ENCODE data around the gene ZGPAT.

Gene ZGPAT

DNA sequence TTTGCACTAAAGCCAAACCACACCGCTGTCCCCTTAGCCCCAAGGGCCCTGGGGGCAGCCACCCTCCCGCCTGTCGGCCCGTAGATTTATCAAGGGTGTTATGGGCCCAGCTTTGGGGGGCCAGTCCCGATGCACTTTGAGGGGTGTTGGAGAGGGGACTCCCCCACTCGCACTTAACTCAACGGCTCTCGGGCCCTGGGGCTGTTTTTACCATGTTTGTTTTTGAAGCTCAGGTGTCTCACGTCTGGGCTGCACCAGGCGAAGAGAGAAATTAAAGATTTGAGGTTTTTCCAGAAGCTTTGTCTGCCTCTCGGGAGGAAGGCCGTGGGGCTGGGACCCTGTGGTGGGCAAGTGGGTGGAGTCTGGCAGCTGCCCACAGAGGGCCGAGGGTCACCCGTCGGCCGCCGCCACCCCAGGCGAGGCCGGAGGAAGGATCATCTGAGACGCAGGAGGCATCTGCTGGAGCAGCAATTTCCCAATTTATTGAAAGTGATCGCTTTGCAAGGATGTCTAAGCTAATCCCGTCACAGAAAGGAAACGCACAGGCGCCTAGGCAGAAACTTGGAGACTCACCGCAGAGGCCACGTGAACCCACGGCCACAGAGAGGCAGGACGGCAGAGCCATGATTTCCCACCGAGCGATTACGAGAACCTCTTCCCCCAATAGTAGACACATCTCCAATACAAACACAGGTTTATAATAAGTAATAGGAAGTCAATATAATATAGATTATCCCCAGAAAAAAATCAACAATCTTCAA lies 35.6 kb downstream of the ZGPAT start:
- no peaks in the 10 kb centered on the region for H3K36me3 ChIP-seq (ENCODE audit: insufficient read depth, low read length)
- no peaks in the 10 kb centered on the region for H3K9me3 ChIP-seq (ENCODE audit: control insufficient read depth, insufficient read depth, low read length)
- peaks cover 2% of the 10 kb centered on the region; the same call in 1 of the 2 replicates for H3K4me1 ChIP-seq (ENCODE audit: insufficient read depth, low read length)
- no peak overlapping the region for H3K9ac ChIP-seq (ENCODE audit: low read depth, low read length)

DNA sequence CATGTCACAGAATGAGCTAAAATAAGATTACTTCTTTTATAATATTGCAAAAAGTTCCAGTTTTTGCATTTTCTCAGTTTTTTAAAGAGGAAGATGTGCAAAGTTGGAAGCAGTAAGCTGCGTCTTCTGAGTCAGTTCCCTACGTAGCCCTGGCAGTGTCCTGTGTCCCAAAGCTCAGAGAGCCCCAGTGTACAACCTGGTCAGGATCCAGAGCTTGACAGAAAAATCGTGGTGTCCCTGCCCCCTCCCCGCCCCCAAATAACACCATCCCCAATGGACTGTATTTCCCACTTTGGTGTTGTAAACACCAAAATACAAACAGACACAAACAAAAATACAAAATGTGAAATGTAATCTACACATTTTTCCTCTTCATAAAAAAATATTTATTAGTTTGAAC lies 36.3 kb downstream of the ZGPAT start:
- Histone ChIP-seq H3K9me3 (ENCODE audit: control insufficient read depth, insufficient read depth, low read length) (no peaks in the 10 kb centered on the region), H3K4me1 (ENCODE audit: insufficient read depth, low read length) (no peaks in the 10 kb centered on the region; the same call in 1 of the 2 replicates), H3K36me3 (ENCODE audit: insufficient read depth, low read length) (no peaks in the 10 kb centered on the region), H3K9ac (ENCODE audit: low read depth, low read length) (no peak overlapping the region)

DNA sequence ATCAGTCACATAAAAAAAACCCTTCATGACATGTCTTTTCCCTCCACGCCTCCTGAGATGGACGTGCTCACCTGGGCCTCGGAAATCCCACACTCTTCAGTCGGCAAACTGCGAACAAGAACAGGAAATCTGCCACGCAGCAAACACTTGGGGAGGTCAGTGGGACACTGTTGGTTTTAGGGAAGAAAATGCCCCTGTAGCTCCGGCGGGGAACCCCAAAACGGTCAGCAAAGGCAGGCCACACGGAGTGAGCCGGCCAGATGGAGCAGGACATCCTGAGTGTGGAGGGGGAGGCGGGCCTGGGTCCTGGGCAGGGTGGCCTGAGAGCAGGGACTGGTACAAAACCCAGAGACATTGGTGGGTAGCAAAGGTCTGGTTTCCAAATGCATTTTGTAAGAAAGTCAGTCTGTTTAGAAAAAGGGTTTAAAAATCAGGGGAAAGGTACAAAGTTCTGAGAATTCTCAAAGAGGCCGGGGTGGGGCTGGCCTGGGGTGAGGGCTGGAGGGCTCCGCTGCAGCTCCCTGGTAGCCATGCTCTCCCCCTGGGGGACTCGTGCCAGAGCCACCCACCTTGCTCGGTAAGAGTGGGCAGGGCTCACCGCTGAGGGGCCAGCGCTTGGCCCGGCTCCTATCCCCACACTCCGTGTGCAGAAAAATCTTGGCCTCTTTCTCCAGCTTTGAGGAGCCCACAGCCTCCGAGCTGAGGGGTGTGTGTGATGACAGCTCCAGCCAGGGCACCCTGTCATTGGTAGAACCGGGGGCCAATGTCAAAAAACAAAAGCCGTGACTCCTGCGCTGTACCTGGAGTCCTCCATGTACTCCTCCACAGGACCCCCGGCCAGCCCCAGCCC lies 37.0 kb downstream of the ZGPAT start:
- no peaks in the 10 kb centered on the region; the same call in 1 of the 2 replicates for H3K4me1 ChIP-seq (ENCODE audit: insufficient read depth, low read length)
- H3K9ac ChIP-seq (ENCODE audit: low read depth, low read length): no peak overlapping the region
- H3K36me3 ChIP-seq (ENCODE audit: insufficient read depth, low read length): no peaks in the 10 kb centered on the region; the same call in 1 of the 2 replicates
- no peaks in the 10 kb centered on the region for H3K9me3 ChIP-seq (ENCODE audit: control insufficient read depth, insufficient read depth, low read length)

DNA sequence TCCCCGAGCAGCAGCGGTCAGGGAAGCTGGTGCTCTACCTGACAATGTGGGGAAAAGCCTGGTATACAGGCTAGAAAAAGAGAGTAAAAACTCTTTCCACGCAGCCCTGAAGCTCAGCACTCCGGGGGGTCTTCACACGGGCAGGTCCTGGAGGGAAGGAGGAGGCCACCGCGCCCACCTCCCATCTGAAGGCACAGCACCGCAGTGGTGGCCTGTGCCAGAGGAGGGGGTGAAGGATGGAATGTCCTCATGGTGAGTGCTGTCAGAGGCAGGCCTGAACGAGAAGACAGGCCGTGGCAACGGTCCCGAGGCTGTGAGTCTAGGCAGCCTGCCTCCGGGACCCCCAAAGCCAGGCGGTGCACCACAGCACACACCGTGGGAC lies 37.6 kb downstream of the ZGPAT start:
- Histone ChIP-seq H3K4me1 (ENCODE audit: insufficient read depth, low read length) (no peaks in the 10 kb centered on the region; the same call in 1 of the 2 replicates), H3K36me3 (ENCODE audit: insufficient read depth, low read length) (no peaks in the 10 kb centered on the region; the same call in 1 of the 2 replicates), H3K9me3 (ENCODE audit: control insufficient read depth, insufficient read depth, low read length) (no peaks in the 10 kb centered on the region), H3K9ac (ENCODE audit: low read depth, low read length) (no peak overlapping the region)

DNA sequence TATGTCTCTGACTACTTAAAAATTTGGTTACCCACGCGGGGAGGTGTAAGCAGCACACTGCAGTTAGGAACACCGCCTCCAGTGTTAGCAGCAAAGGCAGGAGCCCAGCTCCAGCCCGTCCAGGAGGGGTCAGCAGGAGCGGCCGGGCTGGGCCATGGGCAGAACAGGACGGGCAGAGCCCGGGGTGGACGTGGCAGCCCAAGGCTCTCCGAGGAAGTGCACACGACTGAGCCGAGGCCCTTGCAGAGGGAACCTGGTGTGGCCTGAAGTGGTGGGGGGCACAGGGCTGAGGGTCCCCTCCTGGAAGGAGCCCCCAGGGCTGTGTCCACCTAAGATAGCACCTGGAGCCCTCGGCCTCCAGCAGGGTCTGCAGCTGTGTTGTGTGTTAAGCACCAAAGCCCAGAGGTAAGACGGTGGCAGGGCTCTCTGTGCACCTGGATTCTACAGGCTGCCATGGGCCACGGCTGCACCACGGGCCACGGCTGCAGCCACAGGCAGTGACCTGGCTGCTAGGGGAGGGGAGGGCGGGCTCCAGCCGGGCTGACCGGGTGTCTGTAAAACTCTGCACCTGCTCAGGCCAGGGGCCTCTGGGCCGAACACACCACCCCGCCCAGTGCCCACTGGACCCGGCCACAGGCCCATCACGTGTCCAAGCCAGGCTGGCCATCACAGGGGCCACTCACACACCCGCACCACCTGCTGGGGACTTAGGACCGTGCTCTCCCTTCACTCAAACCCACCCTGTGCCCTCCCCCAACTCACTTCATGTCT lies 38.3 kb downstream of the ZGPAT start:
- H3K9me3 ChIP-seq (ENCODE audit: control insufficient read depth, insufficient read depth, low read length): no peaks in the 10 kb centered on the region
- H3K36me3 ChIP-seq (ENCODE audit: insufficient read depth, low read length): no peaks in the 10 kb centered on the region; the same call in 1 of the 2 replicates
- peaks cover 1% of the 10 kb centered on the region; the same call in 1 of the 2 replicates for H3K4me1 ChIP-seq (ENCODE audit: insufficient read depth, low read length)
- no peak overlapping the region for H3K9ac ChIP-seq (ENCODE audit: low read depth, low read length)

DNA sequence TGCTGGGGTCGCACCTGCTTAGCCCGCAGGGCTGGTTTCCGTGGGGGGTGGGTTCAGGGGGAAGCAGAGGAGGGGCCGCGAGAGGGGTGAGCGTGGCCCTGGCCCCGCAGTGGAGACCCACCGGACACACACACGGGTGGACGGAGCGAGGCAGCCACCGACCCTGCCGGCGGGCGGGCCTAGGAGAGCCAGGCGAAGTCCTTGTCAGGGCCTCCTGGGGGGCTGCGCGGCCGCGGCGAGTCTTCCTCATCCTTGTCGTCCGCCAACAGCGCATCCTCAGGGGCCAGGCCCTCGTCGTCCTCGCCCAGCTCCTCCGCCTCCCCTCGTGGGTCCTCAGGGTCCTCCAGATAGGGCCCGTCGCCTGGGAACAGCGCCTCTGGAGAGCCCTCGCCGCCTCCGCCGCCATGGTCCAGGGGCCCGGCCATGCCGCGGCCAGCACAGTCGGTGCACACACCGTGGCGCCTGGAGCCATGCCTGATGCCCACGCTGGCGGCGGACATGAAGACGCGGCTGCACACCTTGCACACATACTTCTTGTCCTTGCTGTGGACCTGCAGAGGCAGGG lies 39.0 kb downstream of the ZGPAT start:
- Histone ChIP-seq H3K4me1 (ENCODE audit: insufficient read depth, low read length) (peaks cover 3% of the 10 kb centered on the region; the same call in 1 of the 2 replicates), H3K9me3 (ENCODE audit: control insufficient read depth, insufficient read depth, low read length) (no peaks in the 10 kb centered on the region), H3K9ac (ENCODE audit: low read depth, low read length) (no peak overlapping the region), H3K36me3 (ENCODE audit: insufficient read depth, low read length) (no peaks in the 10 kb centered on the region; the same call in 1 of the 2 replicates)

DNA sequence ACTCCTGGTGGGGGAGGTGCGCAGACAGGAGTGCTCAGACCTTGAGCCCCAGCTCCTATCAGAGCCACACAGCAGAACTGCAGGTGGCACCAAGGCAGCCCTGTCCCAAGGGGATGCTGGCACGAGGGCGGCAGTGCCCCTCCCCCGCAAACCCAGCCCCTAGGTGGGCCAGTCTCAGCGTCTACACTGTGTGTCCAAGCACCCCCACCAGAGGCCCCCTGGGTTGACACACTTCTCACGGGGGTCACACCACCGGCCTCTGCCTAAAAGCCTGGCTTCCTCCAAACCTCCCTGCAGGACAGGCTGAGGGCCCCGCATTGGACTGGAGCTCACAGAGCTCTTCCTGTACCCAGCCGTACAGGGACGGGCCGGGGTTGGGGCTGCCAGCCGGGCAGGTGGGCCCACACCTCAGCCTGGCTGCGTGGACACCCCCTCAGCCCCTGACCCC lies 39.8 kb downstream of the ZGPAT start:
- Histone ChIP-seq H3K4me1 (ENCODE audit: insufficient read depth, low read length) (peaks cover 3% of the 10 kb centered on the region; the same call in 1 of the 2 replicates), H3K36me3 (ENCODE audit: insufficient read depth, low read length) (no peaks in the 10 kb centered on the region; the same call in 1 of the 2 replicates), H3K9me3 (ENCODE audit: control insufficient read depth, insufficient read depth, low read length) (no peaks in the 10 kb centered on the region), H3K9ac (ENCODE audit: low read depth, low read length) (no peak overlapping the region)

DNA sequence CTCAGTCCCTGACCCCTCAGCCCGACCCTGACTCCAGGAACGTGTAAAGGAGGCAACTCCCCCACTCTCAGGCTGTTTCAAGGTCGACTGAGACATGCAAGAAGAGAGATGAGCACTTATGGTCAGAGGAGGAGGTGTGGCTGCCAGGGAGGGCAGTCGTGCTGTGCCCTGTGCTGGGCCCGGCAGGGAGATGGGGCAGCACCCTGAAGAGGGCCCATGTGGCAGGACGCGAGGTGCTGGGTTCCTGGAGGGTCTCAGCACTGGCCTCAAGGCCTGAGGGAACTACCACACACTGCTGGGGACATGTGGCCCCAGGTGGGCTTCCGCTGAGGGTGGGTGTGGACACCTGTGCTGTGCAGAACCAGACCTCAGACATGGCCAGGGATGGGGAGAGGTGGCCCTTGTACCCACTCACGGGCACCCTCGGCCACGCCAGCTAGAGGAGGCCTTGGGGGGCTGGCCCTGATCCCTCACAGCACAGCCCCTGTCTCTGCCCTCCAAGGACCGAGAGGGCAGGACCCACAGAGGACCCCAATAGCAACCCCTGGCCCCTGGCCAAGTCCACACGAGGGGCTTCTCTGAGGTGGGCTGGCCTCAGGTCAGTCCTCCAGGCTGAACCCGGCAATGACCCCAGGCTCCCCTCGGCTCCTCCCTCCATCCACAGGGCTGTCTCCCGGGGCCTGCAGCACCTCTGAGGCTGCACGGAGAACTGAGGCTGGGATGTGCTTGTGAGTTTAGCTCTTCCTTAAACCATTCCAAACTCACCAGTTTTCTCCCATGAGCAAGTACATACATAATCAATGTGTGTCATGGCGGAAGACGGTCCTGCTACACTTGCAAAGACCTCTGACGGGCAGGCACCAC lies 40.5 kb downstream of the ZGPAT start:
- no peak overlapping the region for H3K9ac ChIP-seq (ENCODE audit: low read depth, low read length)
- no peaks in the 10 kb centered on the region for H3K9me3 ChIP-seq (ENCODE audit: control insufficient read depth, insufficient read depth, low read length)
- H3K36me3 ChIP-seq (ENCODE audit: insufficient read depth, low read length): no peaks in the 10 kb centered on the region; the same call in 1 of the 2 replicates
- peaks cover 8% of the 10 kb centered on the region; the same call in 1 of the 2 replicates for H3K4me1 ChIP-seq (ENCODE audit: insufficient read depth, low read length)

DNA sequence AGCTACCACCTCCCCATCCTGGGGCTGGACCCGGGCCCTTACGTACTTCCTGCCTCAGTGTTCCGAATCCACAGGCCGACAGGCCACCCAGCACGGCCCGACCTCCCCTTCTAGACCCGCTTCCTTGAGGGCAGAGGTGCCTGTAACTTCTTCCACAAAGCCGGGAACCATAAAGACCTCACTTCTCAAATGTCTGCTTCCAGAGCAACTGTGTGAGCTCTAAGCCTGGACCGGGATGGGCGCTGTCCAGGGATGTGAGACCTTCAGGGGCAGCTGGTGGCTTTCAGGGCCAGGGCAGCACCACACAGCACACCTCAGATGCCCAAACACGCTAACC lies 41.1 kb downstream of the ZGPAT start:
- Histone ChIP-seq H3K36me3 (ENCODE audit: insufficient read depth, low read length) (no peaks in the 10 kb centered on the region; the same call in 1 of the 2 replicates), H3K4me1 (ENCODE audit: insufficient read depth, low read length) (peaks cover 9% of the 10 kb centered on the region; the same call in 1 of the 2 replicates), H3K9ac (ENCODE audit: low read depth, low read length) (no peak overlapping the region), H3K9me3 (ENCODE audit: control insufficient read depth, insufficient read depth, low read length) (no peaks in the 10 kb centered on the region)

DNA sequence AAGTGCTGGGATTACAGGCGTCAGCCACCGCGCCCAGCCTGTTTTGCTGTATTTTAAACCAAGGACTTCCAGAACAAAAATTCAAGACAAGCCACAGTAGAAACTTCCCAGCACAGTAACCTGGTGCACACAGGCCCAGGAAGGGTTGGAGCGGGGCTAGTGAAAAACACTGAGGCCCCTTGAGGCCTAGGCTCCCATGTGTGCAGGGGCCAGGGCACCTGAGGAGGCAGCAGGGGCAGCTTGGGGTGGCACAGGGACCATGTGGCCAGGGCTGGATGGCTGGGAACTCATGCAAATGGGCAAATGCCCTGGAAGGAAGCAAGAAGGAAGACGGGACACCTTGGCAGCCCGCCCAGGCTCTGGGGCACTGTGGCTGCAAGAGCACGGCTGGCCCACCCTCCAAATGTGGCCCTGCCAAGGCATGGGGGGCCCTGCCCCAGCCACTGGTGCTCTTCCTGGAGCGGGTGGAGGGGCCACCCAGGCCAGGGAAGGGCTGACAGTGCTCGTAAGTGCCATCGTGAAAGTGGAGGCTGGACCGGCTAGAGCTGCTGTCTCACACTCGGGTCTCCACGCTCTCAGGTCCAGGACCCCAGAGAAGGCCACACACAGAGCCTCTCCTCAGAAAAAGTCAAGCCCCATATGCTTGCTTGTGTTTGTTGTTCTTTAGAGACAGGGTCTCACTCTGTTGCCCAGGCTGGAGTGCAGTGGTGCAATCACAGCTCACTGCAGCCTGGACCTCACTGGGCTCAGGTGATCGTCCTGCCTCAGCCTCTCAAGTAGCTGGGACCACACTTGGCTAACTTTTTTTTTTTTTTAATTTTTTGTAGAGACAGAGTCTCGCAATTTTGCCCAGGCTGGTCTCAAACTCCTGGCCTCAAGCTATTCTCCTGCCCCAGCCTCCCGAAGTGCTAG lies 42.0 kb downstream of the ZGPAT start:
- no peaks in the 10 kb centered on the region; the same call in 1 of the 2 replicates for H3K36me3 ChIP-seq (ENCODE audit: insufficient read depth, low read length)
- H3K9ac ChIP-seq (ENCODE audit: low read depth, low read length): no peak overlapping the region
- no peaks in the 10 kb centered on the region for H3K9me3 ChIP-seq (ENCODE audit: control insufficient read depth, insufficient read depth, low read length)
- peaks cover 9% of the 10 kb centered on the region; the same call in 1 of the 2 replicates for H3K4me1 ChIP-seq (ENCODE audit: insufficient read depth, low read length)

DNA sequence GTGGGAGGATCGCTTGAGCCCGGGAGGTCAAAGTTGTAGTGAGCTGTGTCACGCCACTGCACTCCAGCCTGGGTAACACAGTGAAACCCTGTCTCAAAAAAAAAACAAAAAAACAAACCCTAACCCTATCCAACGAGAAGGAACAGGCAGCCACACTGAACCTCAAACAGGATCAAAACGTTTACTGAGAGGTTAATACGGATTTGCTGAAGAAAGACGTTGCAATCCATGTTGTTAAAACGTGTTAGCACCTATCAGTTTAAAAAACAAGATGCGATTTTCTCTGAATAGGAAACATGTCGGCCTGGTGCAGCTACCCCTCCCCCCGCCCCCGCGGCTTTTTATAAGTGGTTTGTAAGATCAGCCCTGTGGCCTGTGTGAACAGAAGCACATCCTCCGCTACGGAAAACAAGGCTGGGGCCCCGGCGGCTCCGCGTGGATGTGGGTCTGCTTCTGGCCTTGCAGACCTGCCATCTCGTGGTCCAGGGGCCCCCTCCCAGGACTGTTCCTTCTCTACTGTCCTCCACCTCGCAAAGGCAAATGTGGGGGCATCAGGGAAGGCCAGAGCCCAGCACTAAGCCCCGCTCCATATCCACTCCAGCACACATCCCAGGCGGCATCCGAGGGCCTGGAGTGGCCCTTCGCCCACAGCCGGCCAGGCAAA lies 43.1 kb downstream of the ZGPAT start:
- Histone ChIP-seq H3K9ac (ENCODE audit: low read depth, low read length) (no peak overlapping the region; the same call in 1 of the 2 replicates), H3K36me3 (ENCODE audit: insufficient read depth, low read length) (no peaks in the 10 kb centered on the region; the same call in 1 of the 2 replicates), H3K4me1 (ENCODE audit: insufficient read depth, low read length) (peaks cover 9% of the 10 kb centered on the region; the same call in 1 of the 2 replicates), H3K9me3 (ENCODE audit: control insufficient read depth, insufficient read depth, low read length) (no peaks in the 10 kb centered on the region)
